GM12878 (cell line): ENCODE measurements around the gene NUPR1.

Experiments used
- BRCA1 ChIP-seq: IDR thresholded peaks from 2 replicates; pipeline ENCODE4 v1.6.1; 2011; ENCODE audit warnings: low read depth, low read length, improper control_type of control experiment
- CREB1 ChIP-seq: IDR thresholded peaks from 2 replicates; pipeline ENCODE4 v1.6.1; 2012; ENCODE audit warnings: low read depth, mild to moderate bottlenecking, inconsistent platforms
- ETV6 ChIP-seq, 2 experiments: fragments of 450-650 bp in 1 of 2; IDR thresholded peaks in 1 of 2; conservative IDR thresholded peaks in 1 of 2; 2 replicates each; pipeline ENCODE4 v1.6.1; 2014; ENCODE audit warnings: antibody characterized with exemption in 1 of 2, borderline replicate concordance in 1 of 2, low read depth in 1 of 2, mild to moderate bottlenecking in 1 of 2, moderate library complexity in 1 of 2
- FOS ChIP-seq: IDR thresholded peaks from 3 replicates; pipeline ENCODE4 v1.6.1; 2011; ENCODE audit warnings: borderline replicate concordance; ENCODE audit not compliant: insufficient read length; ENCODE audit errors: extremely low read depth
- FOXM1 ChIP-seq: IDR thresholded peaks from 2 replicates; pipeline ENCODE4 v1.6.1; 2012; ENCODE audit warnings: low read depth, mild to moderate bottlenecking, inconsistent platforms, low read length, moderate library complexity
- MAX ChIP-seq: IDR thresholded peaks from 2 replicates; pipeline ENCODE4 v1.6.1; 2012; ENCODE audit warnings: low read depth, low read length, improper control_type of control experiment
- MYC ChIP-seq: IDR thresholded peaks from 2 replicates; pipeline ENCODE4 v1.6.1; 2011; ENCODE audit warnings: mild to moderate bottlenecking, low read length, moderate library complexity, inconsistent platforms; ENCODE audit not compliant: insufficient read depth, insufficient replicate concordance, insufficient read length, severe bottlenecking
- POLR2A ChIP-seq: IDR thresholded peaks from 2 replicates; pipeline ENCODE4 v1.6.1; 2011; ENCODE audit warnings: low read depth, mild to moderate bottlenecking, low read length
- POLR2AphosphoS5 ChIP-seq: IDR thresholded peaks from 2 replicates; pipeline ENCODE4 v1.6.1; 2011; ENCODE audit warnings: mild to moderate bottlenecking, low read length, inconsistent platforms
- RFX5 ChIP-seq: IDR thresholded peaks from 2 replicates; pipeline ENCODE4 v1.6.1; 2011; ENCODE audit warnings: low read depth, low read length, improper control_type of control experiment
- SP1 ChIP-seq: IDR thresholded peaks from one replicate; pipeline ENCODE4 v1.6.1; 2011; ENCODE audit warnings: low read depth, low read length
- ZNF274 ChIP-seq: IDR thresholded peaks from one replicate; pipeline ENCODE4 v1.8.0; 2011; ENCODE audit not compliant: insufficient read length, insufficient read depth
- TF ChIP-seq, protein P1 (sequence below), 3 experiments: IDR thresholded peaks in 2 of 3; conservative IDR thresholded peaks in 1 of 3; 2 replicates each; pipeline ENCODE4 v1.5.1; 2011; ENCODE audit warnings: low read depth in 3 of 3, low read length in 3 of 3, mild to moderate bottlenecking in 3 of 3, control low read depth in 2 of 3, moderate library complexity in 2 of 3, inconsistent platforms in 1 of 3, mixed read lengths in 1 of 3; ENCODE audit not compliant: control insufficient read depth in 2 of 3, insufficient read depth in 1 of 3; ENCODE audit errors: extremely low read depth in 1 of 3

DNA sequence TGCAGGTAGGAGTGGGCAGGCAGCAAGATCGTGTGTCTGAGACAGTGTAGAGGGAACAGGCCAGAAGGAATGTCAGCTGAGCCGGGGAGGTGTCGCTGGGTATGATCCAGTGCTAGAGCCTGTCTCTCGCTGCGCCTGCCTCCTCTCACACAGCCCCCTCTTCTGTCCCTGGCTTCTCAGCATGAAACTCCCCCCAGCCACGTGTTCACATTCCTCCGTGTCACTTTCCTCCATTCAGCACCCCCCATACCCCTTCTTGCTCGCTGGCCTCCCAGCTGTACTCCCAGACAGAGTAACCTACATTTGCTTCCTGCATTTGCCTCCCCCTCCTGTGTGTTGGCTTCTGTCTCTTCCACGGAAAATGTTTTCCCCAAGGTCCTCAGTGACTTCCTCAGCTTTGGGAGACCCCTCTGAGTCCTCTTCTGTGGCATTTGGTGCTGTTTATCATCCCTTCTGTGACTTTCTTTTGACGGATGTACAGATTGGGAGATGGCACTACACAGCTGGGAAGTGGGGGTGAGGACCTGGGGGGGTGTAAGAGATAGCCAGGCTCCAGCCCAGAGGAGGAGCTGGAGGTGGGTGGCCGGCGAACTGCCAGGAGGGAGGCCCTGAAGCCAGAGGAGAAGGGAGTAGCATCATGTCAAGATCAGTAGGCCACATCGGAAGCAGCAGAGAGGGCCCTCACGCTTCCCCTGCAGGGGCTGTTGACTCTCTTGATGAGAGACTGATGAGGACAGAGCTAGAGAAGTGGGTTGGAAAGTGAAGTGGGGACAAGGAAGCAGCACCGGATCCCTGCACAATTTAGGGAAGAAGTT lies 34.1 kb upstream of the NUPR1 start:
- TF ChIP-seq, protein P1, sequence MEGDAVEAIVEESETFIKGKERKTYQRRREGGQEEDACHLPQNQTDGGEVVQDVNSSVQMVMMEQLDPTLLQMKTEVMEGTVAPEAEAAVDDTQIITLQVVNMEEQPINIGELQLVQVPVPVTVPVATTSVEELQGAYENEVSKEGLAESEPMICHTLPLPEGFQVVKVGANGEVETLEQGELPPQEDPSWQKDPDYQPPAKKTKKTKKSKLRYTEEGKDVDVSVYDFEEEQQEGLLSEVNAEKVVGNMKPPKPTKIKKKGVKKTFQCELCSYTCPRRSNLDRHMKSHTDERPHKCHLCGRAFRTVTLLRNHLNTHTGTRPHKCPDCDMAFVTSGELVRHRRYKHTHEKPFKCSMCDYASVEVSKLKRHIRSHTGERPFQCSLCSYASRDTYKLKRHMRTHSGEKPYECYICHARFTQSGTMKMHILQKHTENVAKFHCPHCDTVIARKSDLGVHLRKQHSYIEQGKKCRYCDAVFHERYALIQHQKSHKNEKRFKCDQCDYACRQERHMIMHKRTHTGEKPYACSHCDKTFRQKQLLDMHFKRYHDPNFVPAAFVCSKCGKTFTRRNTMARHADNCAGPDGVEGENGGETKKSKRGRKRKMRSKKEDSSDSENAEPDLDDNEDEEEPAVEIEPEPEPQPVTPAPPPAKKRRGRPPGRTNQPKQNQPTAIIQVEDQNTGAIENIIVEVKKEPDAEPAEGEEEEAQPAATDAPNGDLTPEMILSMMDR (IDR thresholded peaks at IDR 0.05 in 2 of 3, conservative IDR thresholded peaks at IDR 0.05 in 1 of 3; ENCODE audit: control insufficient read depth in 2 of 3, extremely low read depth in 1 of 3, insufficient read depth in 1 of 3, low read depth in 3 of 3, low read length in 3 of 3), result no peak
- TF ChIP-seq FOXM1 (no peak), ETV6 (conservative IDR thresholded peaks at IDR 0.05 in 1 of 2, IDR thresholded peaks at IDR 0.05 in 1 of 2; ENCODE audit: borderline replicate concordance in 1 of 2, low read depth in 1 of 2) (no peak), CREB1 (no peak), POLR2A (no peak), BRCA1 (no peak), RFX5 (no peak), MYC (no peak), POLR2AphosphoS5 (no peak), SP1 (no peak), ZNF274 (no peak), FOS (no peak), MAX (no peak)
